ENCODE results near the gene IRF2. TPM values are rescaled to one million over a fixed set of nuclear protein-coding genes. Genes with fewer than 3 reads are reported as not detected.

Gene IRF2
- total RNA-seq, 1 donor from 2014 or later = 16.1 TPM

DNA sequence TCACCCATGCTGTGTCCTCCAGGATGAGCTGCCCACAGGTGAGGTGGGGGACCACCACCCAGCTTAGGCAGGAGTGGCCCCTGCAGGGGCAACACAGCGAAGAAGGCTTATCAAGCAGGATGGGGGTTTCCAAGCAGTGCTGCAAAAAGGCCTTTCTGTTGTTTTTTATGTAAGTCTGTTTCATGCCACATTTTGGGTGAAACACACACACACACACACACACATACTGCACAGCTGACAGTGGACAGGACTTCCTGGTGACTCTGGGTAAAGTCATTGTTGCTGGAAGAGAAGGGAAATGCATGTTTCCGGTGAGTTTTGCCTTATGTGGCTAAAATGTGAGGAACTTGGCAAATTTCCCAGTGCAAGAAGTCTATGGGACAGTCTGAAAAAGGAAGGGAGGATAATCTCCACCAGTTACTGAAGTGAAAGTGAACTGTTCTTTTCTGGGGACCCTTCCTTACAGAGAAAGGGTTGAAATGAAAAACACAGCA is 119.2 kb downstream of the IRF2 start:
- no peaks in the 10 kb centered on the region for H3K79me2 ChIP-seq (ENCODE audit: low read depth)
- DNase-seq (ENCODE audit: low spot score) = no peak
- no peaks in the 10 kb centered on the region for H3K36me3 ChIP-seq
- H3K9me3 Mint-ChIP-seq = no peaks in the 10 kb centered on the region
- no peaks in the 10 kb centered on the region for H3K4me1 ChIP-seq
- H3K27me3 ChIP-seq = no peaks in the 10 kb centered on the region
- H3F3A ChIP-seq (ENCODE audit: low read depth) = no peaks in the 10 kb centered on the region
- no peaks in the 10 kb centered on the region for H4K20me1 ChIP-seq (ENCODE audit: low read depth)
- H3K4me1 Mint-ChIP-seq = peaks cover 12% of the 10 kb centered on the region
- no peak overlapping the region for H2AFZ ChIP-seq (replicated peaks)
- no peak overlapping the region for H3K9ac ChIP-seq
- no peaks in the 10 kb centered on the region for H3K9me3 ChIP-seq (ENCODE audit: low read depth)
- H3K4me3 Mint-ChIP-seq = no peak overlapping the region
- H3K27ac Mint-ChIP-seq = no peak overlapping the region
- TF ChIP-seq EZH2 (IDR thresholded peaks at IDR 0.05) (no peak), EZH2phosphoT487 (IDR thresholded peaks at IDR 0.05) (no peak)
- TF ChIP-seq, protein P1, sequence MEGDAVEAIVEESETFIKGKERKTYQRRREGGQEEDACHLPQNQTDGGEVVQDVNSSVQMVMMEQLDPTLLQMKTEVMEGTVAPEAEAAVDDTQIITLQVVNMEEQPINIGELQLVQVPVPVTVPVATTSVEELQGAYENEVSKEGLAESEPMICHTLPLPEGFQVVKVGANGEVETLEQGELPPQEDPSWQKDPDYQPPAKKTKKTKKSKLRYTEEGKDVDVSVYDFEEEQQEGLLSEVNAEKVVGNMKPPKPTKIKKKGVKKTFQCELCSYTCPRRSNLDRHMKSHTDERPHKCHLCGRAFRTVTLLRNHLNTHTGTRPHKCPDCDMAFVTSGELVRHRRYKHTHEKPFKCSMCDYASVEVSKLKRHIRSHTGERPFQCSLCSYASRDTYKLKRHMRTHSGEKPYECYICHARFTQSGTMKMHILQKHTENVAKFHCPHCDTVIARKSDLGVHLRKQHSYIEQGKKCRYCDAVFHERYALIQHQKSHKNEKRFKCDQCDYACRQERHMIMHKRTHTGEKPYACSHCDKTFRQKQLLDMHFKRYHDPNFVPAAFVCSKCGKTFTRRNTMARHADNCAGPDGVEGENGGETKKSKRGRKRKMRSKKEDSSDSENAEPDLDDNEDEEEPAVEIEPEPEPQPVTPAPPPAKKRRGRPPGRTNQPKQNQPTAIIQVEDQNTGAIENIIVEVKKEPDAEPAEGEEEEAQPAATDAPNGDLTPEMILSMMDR (IDR thresholded peaks at IDR 0.05) = no peak
- H3K4me3 ChIP-seq = no peak overlapping the region
- peaks cover 15% of the 10 kb centered on the region for H3K27me3 Mint-ChIP-seq (ENCODE audit: insufficient read depth, low read depth)
- no peaks in the 10 kb centered on the region for H3K36me3 Mint-ChIP-seq
- no peak overlapping the region for H3K27ac ChIP-seq
- no peak overlapping the region for H3K4me2 ChIP-seq

DNA sequence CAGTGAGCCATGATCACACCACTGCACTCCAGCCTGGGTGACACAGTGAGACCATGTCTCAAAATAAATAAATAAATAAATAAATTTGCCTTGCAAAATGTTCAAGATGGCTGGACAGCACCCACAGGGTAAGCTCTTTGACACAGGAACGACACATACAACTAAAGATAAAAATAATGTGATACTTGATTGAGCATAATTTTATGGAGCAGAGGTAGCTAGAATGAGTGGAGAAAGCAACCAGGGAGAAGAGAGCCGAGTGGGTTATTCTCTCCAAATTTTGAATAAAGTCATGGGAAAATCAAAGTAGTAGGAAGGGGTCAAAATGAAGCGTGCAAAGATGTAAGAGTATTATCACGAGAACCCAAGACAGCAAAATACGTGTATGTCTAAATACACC is 121.5 kb downstream of the IRF2 start:
- H3K36me3 Mint-ChIP-seq = no peaks in the 10 kb centered on the region
- Histone ChIP-seq H3K27me3 (no peaks in the 10 kb centered on the region), H2AFZ (replicated peaks) (no peak overlapping the region), H3K27ac (no peak overlapping the region), H4K20me1 (ENCODE audit: low read depth) (no peaks in the 10 kb centered on the region), H3K9ac (no peak overlapping the region), H3K79me2 (ENCODE audit: low read depth) (no peaks in the 10 kb centered on the region), H3K4me2 (no peak overlapping the region), H3K4me3 (no peak overlapping the region), H3K36me3 (no peaks in the 10 kb centered on the region), H3K4me1 (peaks cover 3% of the 10 kb centered on the region), H3F3A (ENCODE audit: low read depth) (no peaks in the 10 kb centered on the region), H3K9me3 (ENCODE audit: low read depth) (no peaks in the 10 kb centered on the region)
- no peak for DNase-seq (ENCODE audit: low spot score)
- H3K4me1 Mint-ChIP-seq = peaks cover 16% of the 10 kb centered on the region
- no peaks in the 10 kb centered on the region for H3K9me3 Mint-ChIP-seq
- no peak overlapping the region for H3K4me3 Mint-ChIP-seq
- no peak overlapping the region for H3K27ac Mint-ChIP-seq
- H3K27me3 Mint-ChIP-seq (ENCODE audit: insufficient read depth, low read depth) = peaks cover 22% of the 10 kb centered on the region
- TF ChIP-seq EZH2 (IDR thresholded peaks at IDR 0.05) = no peak
- TF ChIP-seq, protein P1 (IDR thresholded peaks at IDR 0.05) = no peak
- TF ChIP-seq EZH2phosphoT487 (IDR thresholded peaks at IDR 0.05) = no peak

DNA sequence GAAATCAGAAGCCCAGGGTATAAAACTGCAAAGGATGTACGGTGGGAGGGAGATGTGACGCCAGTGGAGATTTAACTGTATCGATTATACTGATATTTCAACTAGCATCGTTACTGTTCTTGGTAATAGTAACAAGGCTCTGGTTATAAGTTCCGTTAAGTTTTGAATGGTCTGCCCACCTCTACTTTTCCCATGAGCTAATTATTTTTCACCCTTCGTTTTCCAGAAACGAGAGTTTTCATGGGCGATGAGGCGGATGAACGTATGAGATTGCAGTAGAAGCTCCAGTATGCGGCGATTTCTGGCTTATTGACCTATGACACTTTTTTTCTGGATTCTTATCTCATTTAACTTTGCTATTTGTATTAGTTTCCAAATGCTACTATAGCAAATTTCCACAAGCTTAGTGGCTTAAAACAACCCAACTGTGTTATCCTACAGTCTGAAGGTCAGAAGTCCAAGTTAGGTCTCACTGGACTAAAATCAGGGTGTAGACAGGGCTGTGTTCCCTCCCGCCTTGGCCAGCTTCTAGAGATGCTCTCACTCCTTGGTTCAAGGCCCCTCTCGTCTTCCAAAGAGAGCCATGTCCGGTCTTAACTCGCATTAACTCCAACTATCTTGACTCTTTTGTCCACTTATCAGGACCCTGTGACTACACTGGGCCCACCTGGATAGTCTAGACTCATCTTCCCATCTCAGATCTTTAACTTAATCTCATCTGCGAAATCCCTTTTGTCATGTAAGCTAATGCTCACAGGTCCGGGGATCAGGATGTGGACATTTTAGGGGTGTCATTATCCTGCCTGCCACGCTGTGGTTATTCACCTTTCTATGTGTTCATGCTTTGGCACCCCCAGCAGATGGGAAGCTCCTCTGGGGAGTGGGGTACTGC is 122.5 kb downstream of the IRF2 start:
- H4K20me1 ChIP-seq (ENCODE audit: low read depth) = no peaks in the 10 kb centered on the region
- H3K27ac ChIP-seq = no peak overlapping the region
- no peak for DNase-seq (ENCODE audit: low spot score)
- no peaks in the 10 kb centered on the region for H3K79me2 ChIP-seq (ENCODE audit: low read depth)
- Mint-ChIP-seq H3K4me1 (peaks cover 27% of the 10 kb centered on the region), H3K4me3 (peak overlapping the region; percentile 6), H3K27me3 (ENCODE audit: insufficient read depth, low read depth) (peaks cover 21% of the 10 kb centered on the region), H3K9me3 (no peaks in the 10 kb centered on the region), H3K27ac (no peak overlapping the region), H3K36me3 (no peaks in the 10 kb centered on the region)
- H3K27me3 ChIP-seq = no peaks in the 10 kb centered on the region
- TF ChIP-seq, protein P1 (IDR thresholded peaks at IDR 0.05) = no peak
- TF ChIP-seq EZH2phosphoT487 (IDR thresholded peaks at IDR 0.05) (no peak), EZH2 (IDR thresholded peaks at IDR 0.05) (no peak)
- no peak overlapping the region for H3K4me3 ChIP-seq
- no peaks in the 10 kb centered on the region for H3K36me3 ChIP-seq
- H3K9me3 ChIP-seq (ENCODE audit: low read depth) = no peaks in the 10 kb centered on the region
- no peak overlapping the region for H2AFZ ChIP-seq (replicated peaks)
- H3K9ac ChIP-seq = no peak overlapping the region
- no peak overlapping the region for H3K4me2 ChIP-seq
- no peaks in the 10 kb centered on the region for H3F3A ChIP-seq (ENCODE audit: low read depth)
- H3K4me1 ChIP-seq = peaks cover 7% of the 10 kb centered on the region

All from neural progenitor cell (in vitro differentiated cells).